Measurements from ENCODE around the gene LYRM2.

Gene LYRM2

DNA sequence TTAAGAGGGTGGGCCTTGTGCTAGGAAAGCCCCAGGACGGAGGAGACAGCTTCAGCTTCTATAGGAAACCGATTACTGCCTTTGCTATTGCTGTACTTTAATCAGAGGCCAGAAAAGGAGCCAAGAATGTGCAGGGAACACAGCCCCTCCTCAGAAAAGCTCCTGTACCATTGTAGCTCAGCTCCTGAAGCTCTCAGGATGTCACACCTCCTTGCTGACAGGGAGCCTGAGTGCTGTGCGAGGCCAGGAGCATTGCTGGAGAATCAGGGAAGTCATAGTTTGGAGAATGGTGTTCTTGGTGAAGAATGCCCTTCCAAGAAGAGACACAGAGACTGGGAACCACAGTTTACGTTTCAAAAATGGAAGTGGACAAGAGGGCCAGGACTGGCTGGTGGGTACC, 46.8 kb downstream of the LYRM2 start:
- no peak for DNase-seq (ENCODE audit: low spot score)

DNA sequence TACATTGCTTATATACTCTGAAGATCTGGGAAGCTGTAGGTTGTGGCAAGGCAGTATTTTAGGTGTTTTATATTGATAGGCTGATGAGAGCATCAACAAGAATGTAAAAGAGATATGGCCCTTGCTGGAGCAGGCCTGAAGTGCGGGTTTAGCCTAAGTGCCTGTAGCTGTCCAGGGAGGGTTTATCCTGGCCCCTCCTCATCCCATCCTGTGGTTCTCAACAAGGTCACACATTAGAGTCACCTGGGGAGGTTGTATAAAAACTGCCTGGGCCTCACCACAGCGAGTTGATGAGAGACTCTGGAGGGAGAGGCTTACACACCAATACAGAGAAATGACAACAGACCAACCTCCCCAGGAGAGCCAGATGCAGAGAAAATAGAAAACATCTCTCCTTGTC, 48.4 kb downstream of the LYRM2 start:
- DNase-seq (ENCODE audit: low spot score): no peak

DNA sequence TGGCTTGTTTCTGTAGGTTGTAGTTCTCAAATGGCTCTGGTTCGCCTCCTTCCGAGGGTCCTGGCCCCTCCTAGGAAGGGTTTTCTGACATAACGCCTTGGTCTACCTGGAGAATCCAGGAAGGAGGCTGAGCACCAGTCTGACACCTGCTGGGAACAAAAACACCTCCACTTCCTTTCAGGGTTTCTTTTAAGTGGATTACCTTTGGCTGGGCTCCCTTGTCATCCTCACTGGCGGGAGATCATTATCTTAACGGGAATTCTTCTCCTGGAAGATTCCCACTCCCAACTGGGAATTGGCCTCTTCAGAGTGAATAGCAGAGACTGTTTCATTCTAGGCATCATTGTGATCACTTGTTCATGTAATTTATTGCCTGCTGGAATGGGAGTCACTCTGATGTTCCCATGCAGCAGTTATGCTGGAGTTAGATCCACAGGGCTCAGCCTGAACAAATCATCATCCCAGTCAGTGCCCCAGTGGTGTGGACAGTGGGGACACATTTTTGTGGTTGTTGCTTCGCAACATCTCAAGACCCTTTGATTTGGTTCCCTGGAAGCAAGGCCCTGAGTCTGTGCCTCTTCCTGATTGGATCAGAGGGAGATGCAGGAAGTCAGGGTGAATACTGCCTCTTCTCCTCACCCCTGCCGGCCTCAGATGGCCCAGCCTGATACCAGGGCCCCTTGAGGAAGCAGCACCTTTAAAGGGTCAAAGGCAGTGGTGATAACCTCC, 49.1 kb downstream of the LYRM2 start:
- DNase-seq (ENCODE audit: low spot score): no peak

DNA sequence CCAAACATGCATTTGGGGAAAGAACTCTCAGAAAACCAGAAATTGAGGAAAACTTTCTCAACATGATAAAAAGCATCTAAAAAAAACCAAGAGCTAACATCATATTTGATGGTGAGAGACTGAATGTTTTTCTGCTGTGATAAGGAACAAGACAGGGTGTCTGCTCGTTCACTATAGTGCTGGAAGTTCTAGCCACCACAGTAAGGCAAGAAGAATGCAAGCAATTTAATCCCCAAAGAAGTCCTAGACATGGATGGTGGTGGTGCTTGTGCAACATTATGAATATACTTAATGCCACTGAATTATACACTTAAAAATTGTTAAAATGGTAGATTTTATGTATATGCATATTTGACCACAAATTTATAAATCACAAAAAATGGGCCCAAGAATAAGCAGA, 53.4 kb downstream of the LYRM2 start:
- no peak for DNase-seq (ENCODE audit: low spot score)

DNA sequence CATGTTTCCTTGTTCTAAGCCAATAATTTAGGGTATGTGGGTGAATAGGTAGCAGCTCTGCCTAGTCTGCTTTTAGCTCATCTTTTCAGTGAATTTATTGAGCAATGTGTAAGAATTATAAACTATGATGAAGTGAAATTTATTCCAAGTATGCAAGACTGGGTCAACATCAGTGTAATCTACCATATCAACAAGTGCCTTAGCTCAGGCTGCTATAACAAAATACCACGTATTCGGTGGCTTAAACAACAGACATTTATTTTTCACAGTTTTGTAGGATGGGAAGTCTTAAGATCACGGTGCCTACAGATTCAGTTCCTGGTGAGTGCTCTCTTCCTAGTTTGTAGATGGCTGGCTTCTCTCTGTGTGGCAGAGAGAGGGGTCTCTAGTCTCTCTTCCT, 54.0 kb downstream of the LYRM2 start:
- DNase-seq (ENCODE audit: low spot score): no peak

DNA sequence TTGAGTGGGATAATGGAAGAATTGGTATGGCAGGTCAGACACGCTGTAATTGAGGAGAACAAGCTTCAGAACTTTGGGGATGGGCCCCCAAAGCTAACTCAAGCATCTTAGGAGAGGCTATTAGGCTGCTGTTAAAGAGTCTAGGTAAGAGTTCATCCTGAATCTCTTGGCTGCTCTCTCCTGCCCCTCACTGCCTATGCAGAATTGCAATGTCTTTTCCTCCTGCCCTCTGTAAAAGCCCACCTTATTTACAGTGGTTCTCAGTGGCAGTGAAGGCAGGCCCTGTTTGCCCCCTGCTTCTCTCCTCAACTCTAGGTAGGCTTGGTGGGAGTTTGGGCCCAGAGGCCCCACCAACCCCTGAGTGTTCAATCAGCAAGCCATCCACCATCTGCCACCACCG, 55.0 kb downstream of the LYRM2 start:
- no peak for DNase-seq (ENCODE audit: low spot score)

DNA sequence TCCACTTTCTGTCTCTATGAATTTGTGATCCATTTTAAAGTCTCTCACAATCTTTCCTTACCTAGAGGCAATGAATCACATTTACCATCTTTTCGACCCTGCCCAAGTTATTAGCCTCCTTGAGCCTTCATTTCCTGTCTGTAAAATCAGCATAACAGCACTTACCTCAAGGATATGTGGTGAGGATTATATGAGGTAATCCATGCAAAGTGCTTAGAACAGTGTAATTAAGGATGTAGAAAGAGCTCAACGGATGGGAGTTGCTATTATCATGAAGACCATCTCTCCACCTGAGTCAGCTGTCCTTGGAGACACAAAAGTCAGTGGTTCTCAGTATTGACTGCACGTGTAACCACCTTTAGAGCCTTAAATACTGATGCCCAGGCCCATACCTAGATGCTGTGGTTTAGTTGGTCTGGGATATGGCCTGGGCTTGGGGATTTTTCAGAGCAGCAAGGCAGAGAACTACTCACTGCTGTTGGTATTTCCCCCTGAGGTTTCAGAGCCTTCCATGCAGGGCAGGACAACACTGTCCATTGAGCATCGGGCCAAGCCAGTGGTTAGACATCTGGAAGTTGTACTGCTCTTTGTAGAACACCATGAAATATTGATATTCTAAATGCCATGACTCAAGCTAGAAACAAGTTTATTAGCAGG, 55.8 kb downstream of the LYRM2 start:
- no peak for DNase-seq (ENCODE audit: low spot score)

DNA sequence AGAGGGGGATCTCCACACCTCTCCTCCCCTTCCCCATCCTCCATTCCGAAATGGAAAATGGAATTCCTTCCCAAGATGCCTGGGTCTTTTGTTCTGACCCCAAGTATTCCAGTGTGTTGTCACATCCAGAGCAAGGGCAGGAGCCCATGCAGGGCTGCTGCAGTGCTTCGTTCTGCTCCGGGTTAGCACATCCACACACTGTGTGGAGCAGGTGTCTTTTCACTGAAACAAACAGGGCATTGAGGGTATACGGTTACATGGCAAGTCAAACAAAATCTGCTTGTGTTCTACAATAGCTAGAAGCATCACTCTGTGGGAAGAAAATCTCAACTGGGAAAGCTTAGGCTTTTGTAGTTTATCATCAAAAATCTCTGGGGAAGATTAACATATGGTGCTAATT, 56.9 kb downstream of the LYRM2 start:
- no peak for DNase-seq (ENCODE audit: low spot score)

DNA sequence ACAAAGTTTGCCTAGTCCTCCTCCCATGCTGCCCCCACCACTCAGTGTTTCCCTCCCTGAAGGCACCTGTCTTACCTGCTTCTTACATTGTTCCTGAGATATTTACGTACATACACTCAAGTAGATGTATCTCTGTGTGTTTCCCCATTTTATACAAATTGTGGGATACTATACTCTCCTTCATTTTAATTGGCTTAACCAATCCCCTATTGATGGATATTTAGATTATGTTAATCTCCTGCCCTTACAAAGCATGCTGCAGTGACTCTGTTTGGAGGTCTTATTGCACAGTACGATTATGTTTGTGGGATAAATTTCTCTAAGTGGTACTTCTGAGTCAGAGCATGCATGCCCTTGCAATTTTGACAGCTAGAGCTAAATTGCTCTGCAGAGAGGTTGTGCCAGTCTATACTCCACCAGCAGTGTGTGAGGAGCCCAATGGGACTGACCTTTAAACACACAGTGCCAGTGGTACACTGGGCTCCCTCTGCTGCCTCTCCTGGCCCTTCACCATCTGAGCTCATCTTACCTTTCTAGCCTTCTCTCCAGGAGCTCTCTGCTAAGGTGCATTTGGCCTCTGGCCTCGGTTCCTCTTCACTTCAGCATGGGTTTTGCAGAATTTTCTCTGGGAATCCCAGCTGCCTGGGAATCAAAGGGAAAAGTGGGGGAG, 57.4 kb downstream of the LYRM2 start:
- no peak for DNase-seq (ENCODE audit: low spot score)

DNA sequence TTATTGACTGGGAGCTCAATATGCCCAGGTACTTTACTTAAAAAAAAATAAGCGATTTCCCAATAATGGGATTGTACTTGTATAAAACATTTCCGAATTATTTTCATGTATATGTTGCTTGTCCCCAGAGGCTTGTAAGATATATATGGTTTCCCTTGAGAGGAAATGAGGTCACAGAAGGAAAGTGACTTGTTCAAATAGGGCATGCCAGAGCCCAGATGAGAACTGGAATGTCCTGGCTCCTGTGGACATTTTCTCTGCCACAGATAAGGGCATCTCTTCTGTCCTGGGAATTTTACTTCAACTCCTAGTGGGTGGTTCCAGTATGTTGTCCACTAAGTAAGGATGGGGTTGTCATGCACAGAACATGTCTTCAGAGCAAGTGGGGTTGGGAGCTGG, 63.0 kb downstream of the LYRM2 start:
- no peak for DNase-seq (ENCODE audit: low spot score)

DNA sequence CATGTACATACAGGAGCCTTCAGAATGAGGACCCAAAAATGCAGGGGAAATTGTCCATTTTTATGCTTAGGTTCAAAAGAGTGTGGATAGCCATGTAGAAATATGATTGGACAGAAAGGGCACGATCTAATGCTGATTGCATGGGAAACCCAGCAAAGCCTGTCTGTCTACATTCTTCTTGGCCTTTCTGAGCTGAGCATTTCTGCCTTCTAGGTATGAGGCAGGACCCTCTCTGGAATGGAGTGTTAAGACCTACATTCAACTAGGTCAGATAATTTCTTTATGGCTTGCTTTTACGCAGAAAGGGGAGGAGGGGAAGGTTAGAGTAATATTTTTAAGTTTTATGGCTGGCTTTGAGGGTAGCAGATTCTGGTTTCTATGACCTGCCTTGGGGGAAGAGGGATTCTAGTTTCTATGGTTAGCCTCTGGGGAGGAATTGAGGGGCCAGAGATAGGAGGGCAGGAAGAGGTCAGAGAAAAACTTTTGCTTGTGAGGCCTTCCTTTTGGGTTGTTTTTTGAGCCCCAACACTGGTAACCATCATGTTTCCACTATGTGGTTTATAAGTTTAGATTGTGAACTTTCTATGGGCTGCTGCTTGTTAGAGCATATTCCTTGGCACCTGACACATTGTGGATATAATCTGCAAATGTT, 63.5 kb downstream of the LYRM2 start:
- DNase-seq (ENCODE audit: low spot score): no peak

DNA sequence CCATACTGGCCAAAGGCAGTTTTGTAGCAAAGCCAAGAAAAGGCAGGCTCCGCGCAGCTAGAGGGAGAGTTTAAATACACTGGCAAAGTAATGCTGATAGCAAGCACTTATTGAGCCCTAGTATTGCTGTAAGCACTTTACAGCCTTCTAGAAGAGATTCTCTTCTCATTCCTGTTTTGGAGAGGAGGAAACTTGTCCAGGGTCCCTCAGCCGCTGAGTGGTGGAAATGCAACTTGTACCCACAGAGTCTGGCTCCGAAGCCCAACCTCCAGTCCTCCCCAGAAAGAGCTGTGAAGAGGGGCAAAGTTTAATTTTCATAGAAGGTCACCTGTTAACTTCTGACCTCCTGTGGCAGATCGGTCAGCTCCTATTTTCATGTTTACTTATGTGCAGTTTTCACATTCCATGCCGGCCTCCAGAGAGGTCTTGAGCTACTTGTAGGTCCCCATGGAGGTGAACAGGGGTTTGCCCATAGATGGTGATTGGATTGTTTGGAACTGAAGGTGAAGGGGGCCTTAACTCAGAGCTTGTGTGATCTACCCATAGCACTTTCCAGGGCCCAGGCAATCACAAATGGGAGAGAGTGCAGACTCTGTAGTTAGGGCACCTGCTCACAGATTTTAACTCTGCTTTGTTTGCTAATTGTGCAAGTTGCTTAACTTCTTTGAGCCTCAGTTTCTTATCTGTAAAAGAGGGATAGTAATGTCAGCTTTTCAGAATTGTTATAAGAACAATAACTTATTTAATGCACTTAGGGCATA, 70.7 kb downstream of the LYRM2 start:
- DNase-seq (ENCODE audit: low spot score): no peak

DNA sequence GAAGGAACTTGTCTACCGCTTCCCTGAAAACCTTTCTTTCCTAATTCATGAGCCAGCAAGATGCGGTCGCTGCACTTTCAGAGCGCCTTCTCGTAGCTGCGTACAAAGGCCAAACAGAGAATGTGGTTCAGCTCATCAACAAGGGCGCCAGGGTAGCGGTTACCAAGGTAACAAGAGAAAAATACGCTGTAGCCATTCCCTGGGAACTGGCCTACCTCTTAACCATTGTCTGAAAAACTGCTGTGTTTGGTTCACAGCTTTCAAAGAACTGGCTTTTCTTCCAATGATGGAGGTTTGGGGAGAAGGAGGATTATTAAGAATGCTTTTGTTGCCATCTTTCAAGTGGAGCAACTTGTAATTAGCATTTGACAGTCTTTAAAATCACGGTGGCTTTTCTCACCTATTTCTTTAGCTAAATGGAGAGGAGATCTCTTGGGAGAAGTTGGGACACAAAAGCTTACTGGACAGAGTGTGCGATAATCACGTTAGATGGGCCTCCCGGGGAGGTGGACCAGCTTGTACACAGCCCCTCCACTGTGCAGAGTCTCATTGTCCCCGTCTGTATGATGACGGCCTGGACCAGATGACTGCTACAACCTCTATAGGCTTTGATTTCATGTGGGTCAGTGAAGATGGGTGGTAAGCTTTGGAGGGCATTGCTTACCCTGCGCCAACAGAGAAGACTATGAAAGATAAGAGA, 71.5 kb downstream of the LYRM2 start:
- DNase-seq (ENCODE audit: low spot score): no peak

DNA sequence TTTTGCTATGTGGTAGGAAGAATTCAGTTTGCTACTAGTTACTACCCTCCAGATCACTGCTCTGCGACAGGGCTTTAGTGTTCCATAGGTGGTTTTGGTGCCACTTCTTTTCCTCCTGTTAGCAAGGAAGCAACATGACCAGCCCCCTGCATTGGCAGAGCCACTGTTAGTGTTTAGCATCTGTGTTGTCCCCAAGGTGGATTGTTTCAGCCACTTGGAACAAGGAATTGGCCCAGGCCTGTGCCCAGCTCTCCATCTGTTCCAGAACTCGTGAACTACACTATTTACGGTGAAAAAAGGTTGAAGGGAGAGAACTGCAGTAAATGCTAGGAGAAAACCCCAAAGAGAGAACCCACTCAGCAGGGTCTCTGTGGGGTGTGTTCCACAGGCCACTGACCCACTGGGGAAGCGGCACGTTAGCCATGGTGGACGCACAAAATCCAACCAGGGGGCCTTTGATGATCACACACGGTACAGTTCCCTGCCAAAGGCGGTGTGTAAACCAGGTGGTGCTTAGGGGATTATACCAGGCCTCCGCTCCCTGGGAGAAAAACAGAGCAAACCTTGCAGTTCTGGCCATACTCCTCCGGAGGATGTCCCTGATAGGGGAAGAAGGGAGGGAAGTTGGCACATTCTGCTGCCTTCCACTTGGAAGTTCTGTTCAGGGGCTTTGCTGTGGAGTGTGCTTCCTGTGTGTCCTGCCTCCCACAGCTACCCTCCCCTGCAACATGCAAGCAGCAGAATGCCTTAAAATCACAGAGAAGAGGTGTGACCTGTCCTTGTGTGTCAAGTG, 72.3 kb downstream of the LYRM2 start:
- DNase-seq (ENCODE audit: low spot score): no peak

DNA sequence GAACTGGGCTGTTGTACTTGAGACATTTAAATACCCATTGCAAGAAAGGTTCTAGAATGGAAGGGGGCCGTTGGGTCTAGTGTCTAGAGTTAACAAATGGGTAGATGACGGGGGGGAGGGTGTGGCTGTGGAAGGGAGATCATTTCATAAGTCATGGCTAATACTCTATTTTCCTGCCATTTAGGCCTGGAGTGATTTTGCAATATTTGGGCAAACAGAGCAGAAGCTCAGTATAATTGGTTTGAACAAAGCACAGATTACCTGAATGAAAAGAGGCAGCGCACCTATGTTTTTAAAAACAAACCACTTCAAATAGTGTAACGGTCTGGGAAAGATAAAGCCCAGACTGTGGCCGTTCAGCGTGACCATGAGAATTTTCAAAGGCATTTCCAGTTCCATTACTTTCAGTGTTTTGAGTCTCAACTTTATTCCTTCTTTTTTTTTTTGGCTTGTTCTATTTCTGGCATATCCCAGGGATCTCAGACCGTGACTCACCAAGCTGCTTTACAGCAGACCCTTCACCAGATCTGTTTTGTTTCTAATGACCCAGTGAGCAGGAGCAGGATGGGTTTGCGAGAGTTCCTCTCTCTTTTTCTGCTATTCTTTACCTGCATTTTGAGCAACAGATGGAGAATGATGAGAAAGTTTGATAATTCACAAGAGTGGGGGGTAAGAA, 73.7 kb downstream of the LYRM2 start:
- DNase-seq (ENCODE audit: low spot score): no peak

DNA sequence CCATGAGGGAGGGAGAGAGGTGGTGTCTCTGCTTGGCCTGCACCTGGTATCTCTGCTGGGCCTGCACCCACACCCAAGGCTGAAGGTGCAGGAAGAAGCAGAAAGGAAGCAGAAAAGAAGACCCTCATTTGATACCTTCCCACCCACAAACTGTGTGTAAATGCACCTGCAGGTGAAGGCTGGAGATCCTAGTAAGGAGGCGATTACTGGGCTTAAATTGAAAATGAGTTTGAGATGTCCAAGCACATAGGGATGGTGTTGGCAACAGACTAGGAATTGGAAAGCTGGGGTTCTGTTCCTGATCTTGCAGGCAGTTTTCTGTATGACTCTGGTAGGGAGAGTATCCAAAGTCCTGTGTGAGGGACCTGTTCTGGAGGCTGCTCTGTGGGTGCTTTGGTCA, 74.7 kb downstream of the LYRM2 start:
- DNase-seq (ENCODE audit: low spot score): no peak

DNA sequence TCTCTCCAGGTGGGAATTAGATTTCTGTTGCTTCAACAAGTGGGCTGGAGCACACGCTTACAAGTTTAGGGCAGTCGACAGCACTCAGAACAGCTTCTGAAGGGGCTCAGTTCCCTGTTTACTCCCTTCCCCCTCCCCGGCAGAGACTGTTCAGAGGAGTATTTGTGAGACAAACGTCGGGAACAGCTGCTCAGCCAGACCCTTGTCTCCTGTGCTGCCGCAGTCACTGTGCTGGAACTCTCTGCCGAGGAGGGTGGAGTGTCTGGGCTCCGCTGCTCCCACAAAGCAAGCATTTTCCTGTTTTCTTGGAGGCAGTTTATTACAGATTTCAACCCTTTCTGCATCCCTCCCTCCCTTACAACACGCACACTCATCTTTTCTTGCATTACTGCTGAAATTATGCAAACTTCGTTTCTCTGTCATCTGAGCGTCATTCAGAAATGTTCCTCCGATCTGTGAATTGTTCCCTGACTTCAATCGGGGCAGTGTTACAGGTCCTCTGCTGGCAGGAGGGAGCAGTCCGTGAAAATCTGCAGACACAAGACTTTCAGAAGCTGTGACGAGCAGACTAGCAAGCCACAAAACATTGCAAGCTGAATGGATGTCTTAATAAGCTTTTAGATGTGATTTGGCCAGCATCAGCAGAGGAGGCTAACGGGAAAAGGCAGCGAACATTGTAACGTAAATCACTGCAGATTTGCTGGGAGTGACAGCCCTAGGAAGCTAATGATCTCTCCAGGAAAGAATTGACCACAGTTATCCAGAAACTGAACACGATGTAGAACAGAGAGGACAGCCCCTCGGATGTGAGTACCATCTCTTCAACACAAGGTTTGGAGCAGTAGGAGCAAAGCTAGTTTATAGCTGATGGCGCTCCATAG, 76.2 kb downstream of the LYRM2 start:
- DNase-seq (ENCODE audit: low spot score): no peak

DNA sequence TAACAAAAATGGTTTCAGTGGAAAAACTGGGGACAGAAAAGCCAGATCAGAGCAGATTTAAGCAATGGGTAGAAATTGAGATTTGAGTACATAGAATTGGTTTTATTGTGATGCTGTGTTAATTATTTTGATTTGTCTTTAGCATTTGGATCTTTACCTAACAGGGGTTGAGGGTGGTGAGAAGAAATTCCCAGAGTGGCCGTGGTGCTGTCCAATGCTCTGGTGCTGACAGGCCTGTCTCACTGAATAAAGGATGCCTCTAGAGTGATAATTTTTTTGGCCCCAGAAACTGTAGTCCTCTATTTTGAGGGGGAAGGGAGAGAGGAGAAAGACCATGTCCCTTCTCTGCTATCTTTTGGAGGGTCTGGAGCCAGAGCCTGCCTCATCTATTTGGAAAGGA, 79.1 kb downstream of the LYRM2 start:
- no peak for DNase-seq (ENCODE audit: low spot score)

DNA sequence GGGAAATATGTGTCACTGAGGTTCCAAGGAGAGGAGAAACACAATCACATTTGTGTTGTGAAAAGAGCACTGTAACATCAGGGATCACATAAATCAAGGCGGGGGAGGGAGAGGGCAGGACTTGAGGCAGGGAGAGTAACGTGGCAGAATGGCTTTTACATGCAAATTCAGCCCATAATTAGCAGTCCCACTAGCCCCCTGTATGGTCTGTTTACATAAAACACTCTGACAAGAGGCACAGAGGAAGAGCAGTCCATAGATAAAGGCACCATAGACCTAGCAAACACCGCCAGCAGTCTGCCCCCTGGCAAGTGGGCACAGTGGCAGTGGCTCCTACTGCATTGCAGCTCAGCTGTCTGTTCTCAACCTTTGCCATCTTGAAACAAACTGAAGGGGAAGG, 82.7 kb downstream of the LYRM2 start:
- DNase-seq (ENCODE audit: low spot score): no peak

Data from germinal center (tissue), 1 donor.